HUES48 (cell line): ENCODE data around the gene NMNAT3.

Experiments used
- H3K27ac ChIP-seq: one replicate; pipeline ENCODE4 v1.7.0; 2013; ENCODE audit warnings: low read depth, low read length, inconsistent platforms
- H3K27me3 ChIP-seq: 2 replicates; pipeline ENCODE4 v1.6.1; 2013; ENCODE audit warnings: mild to moderate bottlenecking, low read length; ENCODE audit not compliant: control insufficient read depth, insufficient read depth
- H3K36me3 ChIP-seq: 2 replicates; pipeline ENCODE4 v1.6.1; 2013; ENCODE audit warnings: low read length; ENCODE audit not compliant: control insufficient read depth, insufficient read depth
- H3K4me1 ChIP-seq: 2 replicates; pipeline ENCODE4 v1.6.1; 2013; ENCODE audit warnings: mild to moderate bottlenecking, low read length; ENCODE audit not compliant: control insufficient read depth, insufficient read depth
- H3K4me3 ChIP-seq: 2 replicates; pipeline ENCODE4 v1.5.1; 2013; ENCODE audit warnings: mild to moderate bottlenecking, low read depth, low read length
- H3K9ac ChIP-seq: 2 replicates; pipeline ENCODE4 v1.6.1; 2013; ENCODE audit warnings: mild to moderate bottlenecking, low read depth, low read length, moderate library complexity
- H3K9me3 ChIP-seq: 2 replicates; pipeline ENCODE4 v1.6.1; 2013; ENCODE audit warnings: low read length; ENCODE audit not compliant: control insufficient read depth, insufficient read depth

NMNAT3 gene

DNA sequence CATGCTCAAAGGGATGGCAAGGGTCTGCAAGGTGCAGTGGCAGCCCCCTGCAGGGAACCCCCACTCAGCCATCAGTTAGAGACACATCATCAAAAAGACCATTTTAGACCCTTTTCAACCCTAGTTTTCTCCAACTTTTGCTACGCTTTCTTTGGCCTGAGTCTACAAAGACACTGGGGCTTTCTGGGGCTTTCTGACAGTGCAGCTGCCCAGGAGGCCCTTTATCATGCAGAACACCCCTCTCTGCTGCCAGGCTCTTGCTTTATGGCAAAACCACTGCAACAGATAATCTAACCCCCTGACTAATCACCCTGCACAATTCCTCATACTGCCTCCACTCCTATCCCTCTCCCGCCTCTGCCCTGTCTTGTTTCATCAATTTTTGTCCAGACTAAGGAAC, 2.4 kb downstream of the NMNAT3 start:
- Histone ChIP-seq H3K27me3 (peaks cover 27% of the 10 kb centered on the region), H3K9me3 (no peaks in the 10 kb centered on the region), H3K4me1 (peaks cover 25% of the 10 kb centered on the region), H3K9ac (no peak overlapping the region), H3K4me3 (no peak overlapping the region), H3K27ac (peak overlapping the region; percentile 29), H3K36me3 (no peaks in the 10 kb centered on the region)

DNA sequence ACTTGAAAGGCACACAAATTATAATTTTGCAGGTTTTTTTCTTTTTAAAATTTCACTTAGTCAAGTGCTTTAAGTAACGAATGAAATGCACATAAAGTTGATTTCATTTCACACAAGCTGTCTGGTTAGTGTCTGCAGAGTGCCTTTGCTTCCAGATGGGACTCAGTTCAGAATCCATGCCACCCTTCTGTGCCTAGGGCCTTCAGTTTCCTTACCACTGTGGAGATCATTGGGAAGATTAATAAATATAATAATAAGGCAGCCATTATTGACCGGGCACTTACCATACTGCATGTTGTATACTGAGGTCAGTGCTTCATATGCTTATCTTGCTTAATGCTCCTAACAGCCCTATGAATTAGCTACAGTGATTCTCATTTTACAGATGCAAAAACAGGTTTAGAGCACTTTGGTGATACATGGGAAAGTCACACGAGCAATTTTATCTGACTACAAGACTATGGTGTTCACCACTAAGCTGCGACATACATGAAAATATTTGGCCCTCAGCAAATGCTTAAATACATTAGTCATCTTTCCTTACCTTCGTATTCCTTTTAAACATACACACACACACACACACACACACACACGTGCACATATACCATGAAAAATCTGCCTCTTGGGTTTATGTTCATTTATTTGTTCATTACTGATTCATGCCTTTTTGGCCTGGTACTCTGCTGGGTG, 3.1 kb downstream of the NMNAT3 start:
- peak overlapping the region; percentile 29 for H3K27ac ChIP-seq
- no peak overlapping the region for H3K9ac ChIP-seq
- H3K4me1 ChIP-seq: peaks cover 28% of the 10 kb centered on the region
- peaks cover 27% of the 10 kb centered on the region for H3K27me3 ChIP-seq
- no peaks in the 10 kb centered on the region for H3K9me3 ChIP-seq
- H3K36me3 ChIP-seq: no peaks in the 10 kb centered on the region
- no peak overlapping the region for H3K4me3 ChIP-seq

GRCh38 chr3:139672884-139673283, 4.9 kb downstream of the NMNAT3 start:
- Histone ChIP-seq H3K36me3 (no peaks in the 10 kb centered on the region), H3K9me3 (no peaks in the 10 kb centered on the region), H3K4me1 (peaks cover 36% of the 10 kb centered on the region), H3K27me3 (peaks cover 20% of the 10 kb centered on the region), H3K9ac (no peak overlapping the region), H3K27ac (no peak overlapping the region), H3K4me3 (no peak overlapping the region)

GRCh38 chr3:139671863-139672646, 5.7 kb downstream of the NMNAT3 start:
- Histone ChIP-seq H3K4me1 (peaks cover 44% of the 10 kb centered on the region), H3K36me3 (no peaks in the 10 kb centered on the region), H3K27me3 (peaks cover 16% of the 10 kb centered on the region), H3K9me3 (no peaks in the 10 kb centered on the region), H3K9ac (no peak overlapping the region), H3K4me3 (no peak overlapping the region), H3K27ac (no peak overlapping the region)

DNA sequence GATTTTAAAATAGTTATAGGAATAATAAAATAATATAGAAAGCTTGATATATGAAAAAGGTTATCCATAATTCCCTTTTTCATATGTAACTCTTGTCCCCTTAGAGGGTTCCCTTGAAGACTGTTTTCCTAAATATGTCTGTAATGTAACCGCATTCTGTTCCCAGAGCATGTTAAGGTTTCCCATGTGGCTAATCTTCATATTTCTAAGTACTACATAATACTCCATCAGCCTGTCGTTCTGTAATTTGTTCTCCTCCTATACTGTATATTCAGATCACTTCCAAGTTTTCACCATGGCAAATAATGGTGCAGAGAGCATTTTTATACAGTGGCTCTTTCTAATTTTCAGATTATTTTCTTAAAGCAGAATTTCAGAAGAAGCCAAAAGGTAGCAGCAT, 6.7 kb downstream of the NMNAT3 start:
- no peak overlapping the region for H3K9ac ChIP-seq
- no peak overlapping the region for H3K4me3 ChIP-seq
- no peaks in the 10 kb centered on the region for H3K36me3 ChIP-seq
- no peaks in the 10 kb centered on the region for H3K9me3 ChIP-seq
- peaks cover 7% of the 10 kb centered on the region for H3K27me3 ChIP-seq
- H3K27ac ChIP-seq: no peak overlapping the region
- H3K4me1 ChIP-seq: peaks cover 43% of the 10 kb centered on the region

DNA sequence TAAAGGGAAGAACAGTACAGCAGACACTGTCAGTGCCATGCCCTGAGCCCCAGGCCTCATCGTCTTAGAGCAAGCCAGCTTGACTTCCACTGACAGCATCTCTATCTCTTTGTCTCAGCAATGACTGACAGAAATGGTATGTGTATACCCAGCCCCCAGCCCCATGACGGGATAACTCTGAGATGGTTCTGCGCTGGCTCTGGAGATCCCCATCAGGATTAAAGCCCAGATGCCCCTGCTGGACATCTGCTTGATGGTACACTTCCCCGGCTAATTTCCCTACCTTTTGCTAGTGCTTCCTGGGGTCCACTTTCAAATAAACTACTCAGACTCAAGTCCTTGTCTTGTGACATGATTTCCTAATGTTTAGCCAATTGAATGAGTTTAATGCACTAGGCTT, 7.6 kb downstream of the NMNAT3 start:
- Histone ChIP-seq H3K27ac (no peak overlapping the region), H3K27me3 (no peaks in the 10 kb centered on the region; the same call in 1 of the 2 replicates), H3K4me3 (no peak overlapping the region), H3K9ac (no peak overlapping the region), H3K4me1 (peaks cover 34% of the 10 kb centered on the region), H3K36me3 (no peaks in the 10 kb centered on the region), H3K9me3 (no peaks in the 10 kb centered on the region)

GRCh38 chr3:139668332-139668731, 9.4 kb downstream of the NMNAT3 start:
- H3K9ac ChIP-seq: no peak overlapping the region
- peaks cover 28% of the 10 kb centered on the region for H3K4me1 ChIP-seq
- no peak overlapping the region; the same call in 1 of the 2 replicates for H3K4me3 ChIP-seq
- no peaks in the 10 kb centered on the region; the same call in 1 of the 2 replicates for H3K27me3 ChIP-seq
- H3K27ac ChIP-seq: peak overlapping the region; percentile 74
- H3K9me3 ChIP-seq: no peaks in the 10 kb centered on the region
- H3K36me3 ChIP-seq: no peaks in the 10 kb centered on the region

DNA sequence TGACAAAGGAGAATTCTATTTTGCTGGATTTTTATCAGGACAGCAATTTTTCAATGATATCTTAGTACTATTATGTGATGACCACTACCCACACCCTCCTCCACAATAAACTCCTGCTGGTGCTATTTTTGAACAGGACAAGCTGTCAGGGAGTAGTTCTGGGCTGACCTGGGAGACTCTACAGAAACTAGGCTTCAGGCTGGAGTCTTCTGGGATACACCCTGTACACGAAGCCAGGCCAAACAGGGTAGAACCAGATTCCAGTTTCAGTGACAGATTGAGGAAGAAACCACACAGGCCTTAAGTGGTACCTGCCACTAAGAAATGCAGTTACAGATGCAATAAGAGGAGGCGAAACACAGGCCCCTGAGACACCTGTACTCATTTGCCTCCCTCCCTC, 12.8 kb downstream of the NMNAT3 start:
- Histone ChIP-seq H3K4me1 (peaks cover 20% of the 10 kb centered on the region), H3K9me3 (no peaks in the 10 kb centered on the region), H3K36me3 (no peaks in the 10 kb centered on the region), H3K27ac (no peak overlapping the region), H3K4me3 (no peak overlapping the region), H3K27me3 (no peaks in the 10 kb centered on the region), H3K9ac (no peak overlapping the region)

- Histone ChIP-seq H3K9me3 (no peaks in the 10 kb centered on the region), H3K4me1 (peaks cover 8% of the 10 kb centered on the region; the same call in 1 of the 2 replicates), H3K27me3 (no peaks in the 10 kb centered on the region), H3K9ac (no peak overlapping the region), H3K36me3 (no peaks in the 10 kb centered on the region), H3K4me3 (no peak overlapping the region), H3K27ac (no peak overlapping the region)
These were observed 17.5 kb downstream of the NMNAT3 start for GRCh38 chr3:139660269-139660668.

- Histone ChIP-seq H3K4me3 (no peak overlapping the region), H3K4me1 (peaks cover 14% of the 10 kb centered on the region), H3K9ac (no peak overlapping the region), H3K27ac (no peak overlapping the region), H3K27me3 (no peaks in the 10 kb centered on the region), H3K36me3 (no peaks in the 10 kb centered on the region), H3K9me3 (no peaks in the 10 kb centered on the region)
These were observed 18.3 kb downstream of the NMNAT3 start for GRCh38 chr3:139659511-139659910.

DNA sequence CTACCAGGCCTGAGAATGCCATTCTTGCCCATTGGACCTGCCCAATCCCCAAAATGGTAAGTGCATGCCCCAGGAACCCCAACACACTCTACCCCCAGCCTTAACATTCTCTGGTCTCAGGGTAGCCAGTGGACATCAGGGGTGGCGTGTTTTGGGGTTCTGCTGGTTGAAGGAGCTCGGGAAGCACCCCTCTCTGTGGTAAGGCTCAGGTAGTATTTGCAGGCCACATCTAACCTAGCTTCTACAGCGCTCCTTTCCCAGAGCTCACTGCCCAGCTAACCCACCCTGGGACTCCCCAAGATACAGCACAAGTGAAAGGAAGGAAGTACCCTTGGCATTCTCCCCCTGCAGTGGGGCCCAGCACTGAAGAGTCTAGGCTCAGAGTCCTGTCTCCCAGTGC, 19.8 kb downstream of the NMNAT3 start:
- Histone ChIP-seq H3K27ac (no peak overlapping the region), H3K4me3 (no peak overlapping the region), H3K27me3 (no peaks in the 10 kb centered on the region), H3K36me3 (no peaks in the 10 kb centered on the region), H3K9ac (no peak overlapping the region), H3K4me1 (peaks cover 22% of the 10 kb centered on the region), H3K9me3 (no peaks in the 10 kb centered on the region)
